ENCODE data around the gene LRRC4.

DNA sequence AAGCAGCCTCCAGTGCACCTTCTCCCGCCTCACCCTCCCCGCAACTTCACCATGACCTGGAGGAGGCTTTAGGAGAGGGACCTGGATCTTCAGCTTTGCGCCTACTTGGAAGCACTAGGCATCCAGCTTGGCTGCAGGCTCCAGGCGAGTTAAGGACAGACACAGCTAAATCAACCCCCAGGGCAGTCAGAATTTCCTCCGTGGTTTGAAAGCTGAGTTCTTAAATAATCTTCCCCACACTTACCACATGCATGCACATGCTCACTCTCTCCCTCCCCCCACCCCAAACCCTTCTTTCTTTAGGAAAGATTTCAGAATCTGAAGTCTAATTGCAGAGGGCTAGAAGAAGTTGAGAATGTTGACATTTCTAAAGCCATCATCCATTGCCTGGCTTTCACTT is 36.7 kb upstream of the LRRC4 start:
- TF ChIP-seq, protein P1, sequence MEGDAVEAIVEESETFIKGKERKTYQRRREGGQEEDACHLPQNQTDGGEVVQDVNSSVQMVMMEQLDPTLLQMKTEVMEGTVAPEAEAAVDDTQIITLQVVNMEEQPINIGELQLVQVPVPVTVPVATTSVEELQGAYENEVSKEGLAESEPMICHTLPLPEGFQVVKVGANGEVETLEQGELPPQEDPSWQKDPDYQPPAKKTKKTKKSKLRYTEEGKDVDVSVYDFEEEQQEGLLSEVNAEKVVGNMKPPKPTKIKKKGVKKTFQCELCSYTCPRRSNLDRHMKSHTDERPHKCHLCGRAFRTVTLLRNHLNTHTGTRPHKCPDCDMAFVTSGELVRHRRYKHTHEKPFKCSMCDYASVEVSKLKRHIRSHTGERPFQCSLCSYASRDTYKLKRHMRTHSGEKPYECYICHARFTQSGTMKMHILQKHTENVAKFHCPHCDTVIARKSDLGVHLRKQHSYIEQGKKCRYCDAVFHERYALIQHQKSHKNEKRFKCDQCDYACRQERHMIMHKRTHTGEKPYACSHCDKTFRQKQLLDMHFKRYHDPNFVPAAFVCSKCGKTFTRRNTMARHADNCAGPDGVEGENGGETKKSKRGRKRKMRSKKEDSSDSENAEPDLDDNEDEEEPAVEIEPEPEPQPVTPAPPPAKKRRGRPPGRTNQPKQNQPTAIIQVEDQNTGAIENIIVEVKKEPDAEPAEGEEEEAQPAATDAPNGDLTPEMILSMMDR (IDR thresholded peaks at IDR 0.05), result no peak
- TF ChIP-seq POLR2AphosphoS5 (IDR thresholded peaks at IDR 0.05) (no peak), EP300 (IDR thresholded peaks at IDR 0.05) (no peak), POLR2A (IDR thresholded peaks at IDR 0.05) (no peak)

Data from sigmoid colon (tissue), 4 donors.